ENCODE data around the gene ZNF138.

ZNF138 gene

GRCh38 chr7:64875258-64875657, 81.0 kb downstream of the ZNF138 start:
- no peaks in the 10 kb centered on the region for H3K9me3 ChIP-seq (ENCODE audit: control insufficient read depth, insufficient read depth, low read length)
- no peak for DNase-seq (ENCODE audit: low read depth, low spot score)

DNA sequence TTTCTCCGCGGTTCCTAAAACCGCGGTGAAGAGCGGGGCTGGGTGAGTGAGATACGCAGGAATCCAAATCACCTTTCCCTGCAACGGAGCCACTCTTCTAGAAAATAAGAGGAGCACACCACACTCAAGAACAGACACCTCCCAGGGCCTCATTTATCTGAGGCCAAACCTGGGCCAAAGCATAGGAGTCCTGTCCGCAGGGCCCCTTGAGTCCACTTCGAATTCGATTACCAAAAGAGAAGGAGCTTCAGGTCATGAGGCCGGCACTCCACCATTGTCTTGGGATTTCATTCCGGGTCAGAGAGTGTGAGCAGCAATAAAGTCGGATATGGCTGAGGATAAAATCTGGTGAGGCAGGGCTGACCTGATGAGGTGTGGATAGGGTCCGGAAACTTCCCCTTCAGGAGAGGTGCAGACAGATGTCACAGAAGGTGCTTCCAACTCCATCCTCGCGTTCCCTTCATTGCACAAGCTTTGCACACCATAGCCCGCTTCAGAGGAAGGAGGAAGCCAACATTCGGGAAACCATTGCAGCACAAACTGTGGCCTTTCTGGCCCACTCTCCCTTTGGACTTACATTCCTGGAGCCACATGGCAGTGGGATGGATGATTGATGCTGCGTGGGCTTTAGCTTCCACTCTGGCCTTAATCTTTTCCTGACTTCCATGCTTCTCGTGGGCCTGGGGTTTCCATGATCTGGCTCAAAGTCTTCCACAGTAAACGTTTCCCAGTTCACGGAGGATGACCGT, 81.6 kb downstream of the ZNF138 start:
- WGBS (ENCODE audit: insufficient coverage, insufficient read length) = no CpG with 5 or more reads among the region's 23 CpGs
- H3K36me3 ChIP-seq (ENCODE audit: control insufficient read depth, insufficient read depth, low read length) = no peaks in the 10 kb centered on the region
- no peak overlapping the region for H3K4me3 ChIP-seq (ENCODE audit: low read length)
- no peaks in the 10 kb centered on the region for H3K9me3 ChIP-seq (ENCODE audit: control insufficient read depth, insufficient read depth, low read length)
- peaks cover 8% of the 10 kb centered on the region; the same call in 1 of the 2 replicates for H3K27me3 ChIP-seq (ENCODE audit: control insufficient read depth, insufficient read depth, low read length)
- H3K27ac ChIP-seq (ENCODE audit: low read length) = no peak overlapping the region
- no peak for DNase-seq (ENCODE audit: low read depth, low spot score)
- H3K4me1 ChIP-seq (ENCODE audit: control insufficient read depth, insufficient read depth, low read length) = no peaks in the 10 kb centered on the region; the same call in 1 of the 2 replicates

More at GRCh38 chr7:64875258-64875657, 81.0 kb downstream of the ZNF138 start:
- H3K4me1 ChIP-seq (ENCODE audit: control insufficient read depth, insufficient read depth, low read length) = no peaks in the 10 kb centered on the region; the same call in 1 of the 2 replicates
- H3K27me3 ChIP-seq (ENCODE audit: control insufficient read depth, insufficient read depth, low read length) = peaks cover 8% of the 10 kb centered on the region; the same call in 1 of the 2 replicates
- WGBS (ENCODE audit: insufficient coverage, insufficient read length) = no CpG with 5 or more reads among the region's 18 CpGs
- no peak overlapping the region for H3K4me3 ChIP-seq (ENCODE audit: low read length)
- H3K27ac ChIP-seq (ENCODE audit: low read length) = no peak overlapping the region
- no peaks in the 10 kb centered on the region for H3K36me3 ChIP-seq (ENCODE audit: control insufficient read depth, insufficient read depth, low read length)

DNA sequence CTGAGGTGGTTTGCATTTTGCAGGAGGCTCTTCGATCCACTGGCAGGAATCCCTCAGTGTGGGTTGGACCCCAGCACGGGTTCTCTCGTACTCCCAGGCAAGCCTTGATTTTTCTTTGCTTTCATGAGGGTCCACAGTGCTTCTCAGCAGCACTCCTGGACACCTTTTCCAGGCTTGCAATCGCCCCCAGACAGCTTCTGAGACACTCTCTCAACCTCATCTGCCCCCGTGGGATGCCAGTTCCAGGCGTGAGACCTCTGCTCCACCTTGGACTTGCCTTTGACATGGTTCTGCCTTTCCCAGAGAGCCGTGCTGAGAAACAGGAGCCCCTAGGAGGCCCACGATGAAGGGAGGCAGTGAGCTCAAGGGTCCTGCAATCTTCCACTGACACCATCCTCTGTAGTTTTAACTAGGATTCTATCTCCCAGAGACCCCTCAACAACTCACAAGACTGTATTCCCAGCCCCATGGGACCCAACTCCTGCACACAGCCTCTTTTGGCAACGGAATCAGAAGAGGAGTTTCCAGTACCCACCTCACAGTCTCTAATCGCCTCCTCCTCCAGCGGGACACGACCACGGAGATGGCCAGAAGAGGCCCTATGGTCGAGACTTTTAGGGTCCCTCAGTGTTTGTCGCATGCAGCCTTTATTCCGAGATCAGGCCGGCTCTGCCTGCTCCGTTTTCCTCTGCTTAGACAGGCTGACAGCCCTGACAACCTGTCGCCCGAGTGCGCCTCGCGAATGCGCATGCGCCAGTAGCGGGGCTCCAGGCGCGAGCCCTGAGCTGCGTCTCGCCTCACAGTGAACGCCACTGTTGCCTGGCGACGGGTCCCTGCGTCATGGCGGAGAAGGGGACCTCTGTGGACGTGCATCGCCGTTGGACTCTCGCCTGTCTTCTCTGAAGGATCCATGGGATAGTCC, 82.8 kb downstream of the ZNF138 start:
- DNase-seq (ENCODE audit: low read depth, low spot score) = peak; percentile 70
- no peaks in the 10 kb centered on the region; the same call in 1 of the 2 replicates for H3K4me1 ChIP-seq (ENCODE audit: control insufficient read depth, insufficient read depth, low read length)
- no peaks in the 10 kb centered on the region for H3K36me3 ChIP-seq (ENCODE audit: control insufficient read depth, insufficient read depth, low read length)
- H3K4me3 ChIP-seq (ENCODE audit: low read length) = peak overlapping the region; percentile 15; the same call in 1 of the 2 replicates
- H3K27me3 ChIP-seq (ENCODE audit: control insufficient read depth, insufficient read depth, low read length) = peaks cover 8% of the 10 kb centered on the region; the same call in 1 of the 2 replicates
- WGBS (ENCODE audit: insufficient coverage, insufficient read length) = no CpG with 5 or more reads among the region's 39 CpGs
- no peaks in the 10 kb centered on the region for H3K9me3 ChIP-seq (ENCODE audit: control insufficient read depth, insufficient read depth, low read length)
- H3K27ac ChIP-seq (ENCODE audit: low read length) = no peak overlapping the region

GRCh38 chr7:64877714-64878610, 83.7 kb downstream of the ZNF138 start:
- no peak for DNase-seq (ENCODE audit: low read depth, low spot score)
- no peaks in the 10 kb centered on the region for H3K36me3 ChIP-seq (ENCODE audit: control insufficient read depth, insufficient read depth, low read length)
- H3K4me3 ChIP-seq (ENCODE audit: low read length) = peak overlapping the region; percentile 15; the same call in 1 of the 2 replicates
- H3K9me3 ChIP-seq (ENCODE audit: control insufficient read depth, insufficient read depth, low read length) = no peaks in the 10 kb centered on the region
- no peaks in the 10 kb centered on the region; the same call in 1 of the 2 replicates for H3K4me1 ChIP-seq (ENCODE audit: control insufficient read depth, insufficient read depth, low read length)
- no peak overlapping the region for H3K27ac ChIP-seq (ENCODE audit: low read length)
- peaks cover 8% of the 10 kb centered on the region; the same call in 1 of the 2 replicates for H3K27me3 ChIP-seq (ENCODE audit: control insufficient read depth, insufficient read depth, low read length)
- WGBS (ENCODE audit: insufficient coverage, insufficient read length) = no CpG with 5 or more reads among the region's 34 CpGs

DNA sequence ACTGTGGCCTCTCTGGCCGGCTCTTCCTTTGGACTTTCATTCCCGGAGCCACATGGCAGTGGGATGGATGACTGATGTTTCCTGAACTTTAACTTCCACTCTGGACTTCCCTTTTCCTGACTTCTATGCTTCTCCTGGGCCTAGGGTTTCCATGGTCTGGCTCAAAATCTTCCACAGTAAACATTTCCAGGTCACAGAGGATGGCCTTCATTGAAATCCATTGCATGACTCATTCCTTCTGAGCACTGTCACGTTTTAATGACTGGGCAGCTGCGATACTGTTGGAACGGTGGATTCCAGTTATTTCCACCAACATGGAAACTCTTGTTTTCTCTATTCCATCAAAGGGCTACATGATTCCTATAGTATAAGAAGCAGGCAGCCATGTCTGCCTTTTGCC, 84.5 kb downstream of the ZNF138 start:
- no peaks in the 10 kb centered on the region for H3K9me3 ChIP-seq (ENCODE audit: control insufficient read depth, insufficient read depth, low read length)

GRCh38 chr7:64879086-64879730, 85.0 kb downstream of the ZNF138 start:
- no CpG with 5 or more reads among the region's 9 CpGs for WGBS (ENCODE audit: insufficient coverage, insufficient read length)
- no peak for DNase-seq (ENCODE audit: low read depth, low spot score)
- no peaks in the 10 kb centered on the region for H3K9me3 ChIP-seq (ENCODE audit: control insufficient read depth, insufficient read depth, low read length)
- no peak overlapping the region for H3K27ac ChIP-seq (ENCODE audit: low read length)
- H3K27me3 ChIP-seq (ENCODE audit: control insufficient read depth, insufficient read depth, low read length) = peaks cover 10% of the 10 kb centered on the region; the same call in 1 of the 2 replicates
- H3K4me1 ChIP-seq (ENCODE audit: control insufficient read depth, insufficient read depth, low read length) = no peaks in the 10 kb centered on the region; the same call in 1 of the 2 replicates
- no peak overlapping the region for H3K4me3 ChIP-seq (ENCODE audit: low read length)
- no peaks in the 10 kb centered on the region for H3K36me3 ChIP-seq (ENCODE audit: control insufficient read depth, insufficient read depth, low read length)

More for the DNA sequence above, 84.5 kb downstream of the ZNF138 start:
- peaks cover 9% of the 10 kb centered on the region; the same call in 1 of the 2 replicates for H3K27me3 ChIP-seq (ENCODE audit: control insufficient read depth, insufficient read depth, low read length)
- H3K27ac ChIP-seq (ENCODE audit: low read length) = no peak overlapping the region
- H3K4me3 ChIP-seq (ENCODE audit: low read length) = no peak overlapping the region
- H3K36me3 ChIP-seq (ENCODE audit: control insufficient read depth, insufficient read depth, low read length) = no peaks in the 10 kb centered on the region
- H3K4me1 ChIP-seq (ENCODE audit: control insufficient read depth, insufficient read depth, low read length) = no peaks in the 10 kb centered on the region; the same call in 1 of the 2 replicates
- WGBS (ENCODE audit: insufficient coverage, insufficient read length) = no CpG with 5 or more reads among the region's 5 CpGs
- DNase-seq (ENCODE audit: low read depth, low spot score) = no peak

DNA sequence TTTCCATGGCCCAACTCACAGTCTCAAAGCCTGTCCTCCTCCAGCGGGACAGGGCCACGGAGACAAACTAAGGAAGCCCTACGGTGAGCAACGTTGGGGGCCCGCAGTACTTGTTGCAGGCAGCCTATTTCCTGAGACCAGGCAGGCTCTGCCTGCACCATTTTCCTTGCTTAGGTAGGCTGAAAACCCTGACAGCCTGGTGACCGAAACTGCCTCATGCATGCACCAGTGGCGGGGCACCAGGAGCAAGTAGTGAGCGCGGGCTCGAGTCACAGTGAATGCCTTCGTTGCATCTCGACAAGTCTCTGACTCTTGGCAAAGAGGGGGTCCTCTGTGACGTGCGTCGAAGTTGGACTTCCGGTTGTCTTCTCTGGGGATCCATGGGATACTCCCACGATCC, 85.6 kb downstream of the ZNF138 start:
- Histone ChIP-seq H3K9me3 (ENCODE audit: control insufficient read depth, insufficient read depth, low read length) (no peaks in the 10 kb centered on the region), H3K27ac (ENCODE audit: low read length) (no peak overlapping the region), H3K27me3 (ENCODE audit: control insufficient read depth, insufficient read depth, low read length) (peaks cover 10% of the 10 kb centered on the region; the same call in 1 of the 2 replicates), H3K4me3 (ENCODE audit: low read length) (no peak overlapping the region), H3K4me1 (ENCODE audit: control insufficient read depth, insufficient read depth, low read length) (no peaks in the 10 kb centered on the region; the same call in 1 of the 2 replicates), H3K36me3 (ENCODE audit: control insufficient read depth, insufficient read depth, low read length) (no peaks in the 10 kb centered on the region)
- WGBS (ENCODE audit: insufficient coverage, insufficient read length) = no CpG with 5 or more reads among the region's 17 CpGs
- DNase-seq (ENCODE audit: low read depth, low spot score) = no peak

DNA sequence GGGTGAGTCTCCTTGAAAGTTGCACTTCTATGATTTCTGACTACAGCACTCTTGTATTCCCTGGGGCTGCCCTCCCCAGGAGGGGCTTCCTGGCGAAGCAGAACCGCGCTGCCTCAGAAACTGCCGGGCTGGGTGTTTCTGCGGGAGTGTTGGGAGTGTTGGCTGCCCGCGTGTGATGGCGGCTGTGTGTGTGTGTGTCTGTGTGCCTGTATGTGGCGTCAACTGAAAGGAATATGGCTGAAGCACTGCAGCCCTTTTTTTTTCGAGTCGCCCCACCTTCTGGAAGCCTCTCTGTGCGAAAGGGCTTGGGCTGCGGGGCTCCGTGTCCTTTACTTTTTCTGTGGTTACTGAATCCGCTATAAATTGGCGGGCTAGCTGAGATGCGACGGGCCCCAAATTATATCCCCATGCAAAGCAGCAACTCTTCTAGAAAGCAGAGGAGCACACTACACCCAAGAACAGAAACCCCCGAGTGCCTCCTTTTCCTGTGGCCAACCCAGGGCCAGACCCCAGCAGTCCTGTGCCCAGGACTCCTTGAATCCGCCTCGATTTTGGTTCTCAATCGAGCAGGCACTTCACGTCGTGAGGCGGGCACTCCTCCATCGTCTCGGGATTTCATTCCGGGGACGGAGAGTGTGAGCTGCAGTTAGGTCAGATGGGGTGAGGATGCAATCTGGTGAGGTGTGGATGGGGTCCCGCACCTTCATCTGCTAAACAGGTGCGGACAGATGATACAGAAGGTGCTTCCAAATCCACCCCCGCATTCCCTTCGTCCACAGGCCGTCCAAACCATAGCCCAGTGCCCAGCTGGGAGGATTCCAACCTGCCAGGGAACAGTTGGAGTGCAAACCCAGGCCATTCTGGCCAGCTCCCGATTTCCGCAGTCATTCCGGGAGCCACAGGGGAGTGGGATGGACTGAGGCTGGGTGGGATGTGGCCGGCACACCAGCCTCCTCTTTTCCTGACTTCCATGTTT, 86.4 kb downstream of the ZNF138 start:
- no peaks in the 10 kb centered on the region for H3K36me3 ChIP-seq (ENCODE audit: control insufficient read depth, insufficient read depth, low read length)
- no peak for DNase-seq (ENCODE audit: low read depth, low spot score)
- H3K4me1 ChIP-seq (ENCODE audit: control insufficient read depth, insufficient read depth, low read length) = no peaks in the 10 kb centered on the region; the same call in 1 of the 2 replicates
- H3K9me3 ChIP-seq (ENCODE audit: control insufficient read depth, insufficient read depth, low read length) = no peaks in the 10 kb centered on the region
- H3K27ac ChIP-seq (ENCODE audit: low read length) = no peak overlapping the region
- no CpG with 5 or more reads among the region's 38 CpGs for WGBS (ENCODE audit: insufficient coverage, insufficient read length)
- H3K4me3 ChIP-seq (ENCODE audit: low read length) = no peak overlapping the region
- peaks cover 10% of the 10 kb centered on the region; the same call in 1 of the 2 replicates for H3K27me3 ChIP-seq (ENCODE audit: control insufficient read depth, insufficient read depth, low read length)

Measured in iPS DF 6.9 (cell line).